Naive thymus-derived CD4-positive, alpha-beta T cell (primary cell): ENCODE data around the gene ATP1B3. TPM values are rescaled to one million over a fixed set of nuclear protein-coding genes. Genes with fewer than 3 reads are reported as not detected.

Experiments
- ATAC-seq: fragments of 150-1000 bp; cut with Tn5 transposase; 2 replicates; pipeline ENCODE4 v1.10.0; 2021; ENCODE audit warnings: mild to moderate bottlenecking, moderate library complexity
- CTCF ChIA-PET: fragments of 350-600 bp; sonication (Branson Sonifier 250); formaldehyde crosslinking; loops from one replicate; lab custom pipeline; 2021; ENCODE audit warnings: antibody characterized with exemption; lab: Charles Lee
- POLR2A ChIA-PET: fragments of 350-600 bp; sonication (Branson Sonifier 250); formaldehyde crosslinking; loops from one replicate; lab custom pipeline; 2021; ENCODE audit warnings: antibody characterized with exemption, inconsistent platforms; lab: Charles Lee
- DNase-seq, 9 donors: peaks; one replicate each; pipeline versions ENCODE4 v3.0.0 to v3.0.0-alpha.2; 2020 to 2022; ENCODE audit warnings: mixed read lengths in 1 of 9
- H3K27ac ChIP-seq: one replicate; pipeline ENCODE4 v1.7.0; 2013; ENCODE audit warnings: mild to moderate bottlenecking, low read depth, low read length, moderate library complexity
- H3K27me3 ChIP-seq, 2 donors: one replicate each; pipeline ENCODE4 v1.7.0; 2013; ENCODE audit warnings: low read length in 2 of 2, mild to moderate bottlenecking in 2 of 2, moderate library complexity in 2 of 2; ENCODE audit not compliant: control insufficient read depth in 2 of 2, insufficient read depth in 2 of 2
- H3K36me3 ChIP-seq, 3 experiments: 1 replicate in 2 of 3; 2 replicates in 1 of 3; pipeline ENCODE4 v1.7.0; 2013; ENCODE audit warnings: low read length in 3 of 3, mild to moderate bottlenecking in 3 of 3, moderate library complexity in 1 of 3; ENCODE audit not compliant: insufficient read depth in 3 of 3, control insufficient read depth in 2 of 3
- H3K4me1 ChIP-seq, 2 donors: one replicate each; pipeline ENCODE4 v1.7.0; 2013; ENCODE audit warnings: low read length in 2 of 2, mild to moderate bottlenecking in 2 of 2, moderate library complexity in 1 of 2; ENCODE audit not compliant: control insufficient read depth in 2 of 2, insufficient read depth in 2 of 2
- H3K4me3 ChIP-seq: 2 replicates; pipeline ENCODE4 v1.7.0; 2013; ENCODE audit warnings: mild to moderate bottlenecking, low read length
- H3K9me3 ChIP-seq, 3 experiments: 1 replicate in 2 of 3; 2 replicates in 1 of 3; pipeline ENCODE4 v1.7.0; 2013; ENCODE audit warnings: low read length in 3 of 3; ENCODE audit not compliant: control insufficient read depth in 2 of 3
- H3K27ac Mint-ChIP-seq, 9 donors: one replicate each; pipeline ENCODE4 v1.8.0; 2020 to 2022; ENCODE audit warnings: mixed read lengths in 9 of 9, mild to moderate bottlenecking in 8 of 9, moderate library complexity in 5 of 9, inconsistent platforms in 2 of 9
- H3K27me3 Mint-ChIP-seq, 5 donors: one replicate each; pipeline ENCODE4 v1.8.0; 2021 to 2022; ENCODE audit warnings: mixed read lengths in 5 of 5, mild to moderate bottlenecking in 1 of 5
- H3K36me3 Mint-ChIP-seq, 5 donors: one replicate each; pipeline ENCODE4 v1.8.0; 2020 to 2022; ENCODE audit warnings: mixed read lengths in 5 of 5, mild to moderate bottlenecking in 3 of 5, inconsistent platforms in 1 of 5
- H3K4me1 Mint-ChIP-seq, 7 donors: one replicate each; pipeline ENCODE4 v1.8.0; 2020 to 2022; ENCODE audit warnings: mixed read lengths in 7 of 7, mild to moderate bottlenecking in 3 of 7, inconsistent platforms in 1 of 7
- H3K4me3 Mint-ChIP-seq, 10 donors: one replicate each; pipeline ENCODE4 v1.8.0; 2020 to 2022; ENCODE audit warnings: mild to moderate bottlenecking in 10 of 10, mixed read lengths in 10 of 10, moderate library complexity in 6 of 10, inconsistent platforms in 2 of 10
- H3K9me3 Mint-ChIP-seq, 11 donors: one replicate each; pipeline ENCODE4 v1.8.0; 2020 to 2022; ENCODE audit warnings: mixed read lengths in 11 of 11, mild to moderate bottlenecking in 4 of 11, inconsistent platforms in 1 of 11, moderate library complexity in 1 of 11
- intact Hi-C, 2 donors: fragments of 100-400 bp; cut with micrococcal nuclease; formaldehyde crosslinking; loops; one replicate each; pipeline ENCODE4 v1.15.1; 2023
- polyA plus RNA-seq, 2 donors: library from polyadenylated mRNA; unstranded; fragments of 300-500 nt; fragmentation: Illumina TruSeq; gene quantifications; one replicate each; pipeline ENCODE4 v1.2.3, GENCODE V29; 2021
- total RNA-seq, 6 experiments: library from RNA in 5 of 6; stranded (reverse) in 5 of 6; gene quantifications; 1 replicate in 5 of 6; 2 replicates in 1 of 6; pipeline ENCODE4 v1.2.3 and lab custom pipeline; 2021 to 2026

The ATP1B3 gene
- total and polyA plus RNA-seq, 7 experiments from 2014 or later, result 24.2 to 104 (median 35.2) TPM

- peaks cover 0 to 31% (median 17%) of the 10 kb centered on the region in 5 donors for H3K36me3 Mint-ChIP-seq
- H3K27me3 Mint-ChIP-seq, result no peaks in the 10 kb centered on the region
- no peaks in the 10 kb centered on the region for H3K9me3 Mint-ChIP-seq
- Histone ChIP-seq H3K36me3 (peaks cover 0 to 12% (median 0%) of the 10 kb centered on the region in 3 experiments), H3K9me3 (no peaks in the 10 kb centered on the region), H3K4me1 (no peaks in the 10 kb centered on the region), H3K27ac (no peak overlapping the region), H3K27me3 (no peaks in the 10 kb centered on the region), H3K4me3 (no peak overlapping the region)
- ChIA-PET POLR2A (no interaction called here), CTCF (interaction anchor here (0.6 to 1.8 kb wide), 2 partner anchors 16 to 51 kb away, joined by 3 to 4 read pairs; no protein-coding TSS in a partner anchor)
- H3K27ac Mint-ChIP-seq, result peak overlapping the region in 2 of 9 donors; percentile 9 to 28
- intact Hi-C loops, result no loop called here
- DNase-seq (peak in 1 of 9 donors; percentile 15), ATAC-seq (peak; percentile 8)
- no peak overlapping the region for H3K4me3 Mint-ChIP-seq
- H3K4me1 Mint-ChIP-seq, result no peaks in the 10 kb centered on the region
Measured at GRCh38 chr3:141928631-141929270, 52.3 kb downstream of the ATP1B3 start.

- H3K27ac Mint-ChIP-seq, result peak overlapping the region in 1 of 9 donors; percentile 14
Measured at GRCh38 chr3:141929341-141929995, 53.0 kb downstream of the ATP1B3 start.

GRCh38 chr3:141930801-141931200, 54.4 kb downstream of the ATP1B3 start:
- no peaks in the 10 kb centered on the region for H3K9me3 ChIP-seq
- H3K27me3 ChIP-seq, result no peaks in the 10 kb centered on the region
- H3K27ac ChIP-seq, result no peak overlapping the region
- Mint-ChIP-seq H3K36me3 (peaks cover 0 to 17% (median 12%) of the 10 kb centered on the region in 5 donors), H3K4me3 (no peak overlapping the region), H3K9me3 (no peaks in the 10 kb centered on the region), H3K27me3 (no peaks in the 10 kb centered on the region), H3K4me1 (no peaks in the 10 kb centered on the region), H3K27ac (peak overlapping the region in 1 of 9 donors; percentile 65)
- ChIA-PET CTCF (no interaction called here), POLR2A (no interaction called here)
- intact Hi-C loops, result no loop called here
- ATAC-seq, result no peak
- H3K4me1 ChIP-seq, result no peaks in the 10 kb centered on the region
- H3K4me3 ChIP-seq, result no peak overlapping the region
- peak in 1 of 9 donors; percentile 18 for DNase-seq
- H3K36me3 ChIP-seq, result peaks cover 0 to 12% (median 0%) of the 10 kb centered on the region in 3 experiments

More at GRCh38 chr3:141929341-141929995, 53.0 kb downstream of the ATP1B3 start:
- peaks cover 0 to 28% (median 16%) of the 10 kb centered on the region in 5 donors for H3K36me3 Mint-ChIP-seq
- Histone ChIP-seq H3K27ac (no peak overlapping the region), H3K9me3 (no peaks in the 10 kb centered on the region), H3K36me3 (peaks cover 0 to 12% (median 0%) of the 10 kb centered on the region in 3 experiments), H3K27me3 (no peaks in the 10 kb centered on the region), H3K4me1 (no peaks in the 10 kb centered on the region), H3K4me3 (no peak overlapping the region)
- no peaks in the 10 kb centered on the region for H3K27me3 Mint-ChIP-seq
- H3K9me3 Mint-ChIP-seq, result no peaks in the 10 kb centered on the region
- ChIA-PET CTCF (no interaction called here), POLR2A (no interaction called here)
- ATAC-seq (no peak), DNase-seq (peak in 1 of 9 donors; percentile 14)
- intact Hi-C loops, result no loop called here
- H3K4me1 Mint-ChIP-seq, result no peaks in the 10 kb centered on the region
- no peak overlapping the region for H3K4me3 Mint-ChIP-seq

GRCh38 chr3:141933421-141934300, 57.2 kb downstream of the ATP1B3 start:
- H3K27ac ChIP-seq, result no peak overlapping the region
- intact Hi-C loops, result no loop called here
- H3K4me3 ChIP-seq, result no peak overlapping the region
- CTCF ChIA-PET, result no interaction called here
- Mint-ChIP-seq H3K27me3 (no peaks in the 10 kb centered on the region), H3K36me3 (peaks cover 0 to 2% (median 0%) of the 10 kb centered on the region in 5 donors), H3K27ac (peak overlapping the region in 2 of 9 donors; percentile 24 to 51), H3K9me3 (no peaks in the 10 kb centered on the region), H3K4me3 (no peak overlapping the region), H3K4me1 (peaks cover 0 to 2% (median 0%) of the 10 kb centered on the region in 7 donors)
- DNase-seq (no peak), ATAC-seq (no peak)
- no peaks in the 10 kb centered on the region for H3K4me1 ChIP-seq
- H3K27me3 ChIP-seq, result no peaks in the 10 kb centered on the region
- H3K36me3 ChIP-seq, result peaks cover 0 to 3% (median 0%) of the 10 kb centered on the region in 3 experiments
- POLR2A ChIA-PET, result no interaction called here
- H3K9me3 ChIP-seq, result no peaks in the 10 kb centered on the region

DNA sequence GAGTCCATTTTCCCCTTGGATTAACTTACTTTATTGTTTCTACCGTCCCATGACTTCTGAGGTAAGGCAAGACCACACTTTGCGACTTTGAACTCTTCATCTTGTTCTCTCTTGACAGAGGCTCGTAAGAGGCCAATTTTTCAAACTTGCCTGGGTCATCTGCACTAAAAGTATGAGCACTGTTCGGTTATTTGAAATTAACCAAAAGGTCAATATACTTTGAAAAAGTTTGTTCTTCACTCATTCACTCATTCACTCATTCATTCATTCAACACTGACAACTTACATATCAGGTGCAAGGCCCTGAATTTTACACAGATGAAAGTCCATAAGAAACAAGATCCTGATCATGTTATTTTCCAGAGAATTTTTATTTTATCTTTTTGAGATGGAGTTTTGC, 57.9 kb downstream of the ATP1B3 start:
- Histone ChIP-seq H3K27me3 (no peaks in the 10 kb centered on the region), H3K4me3 (no peak overlapping the region), H3K27ac (no peak overlapping the region), H3K4me1 (no peaks in the 10 kb centered on the region), H3K36me3 (no peaks in the 10 kb centered on the region), H3K9me3 (no peaks in the 10 kb centered on the region)
- Mint-ChIP-seq H3K4me1 (peaks cover 0 to 2% (median 0%) of the 10 kb centered on the region in 7 donors), H3K36me3 (no peaks in the 10 kb centered on the region), H3K27ac (peak overlapping the region in 1 of 9 donors; percentile 24), H3K27me3 (no peaks in the 10 kb centered on the region), H3K4me3 (no peak overlapping the region), H3K9me3 (no peaks in the 10 kb centered on the region)
- ChIA-PET CTCF (no interaction called here), POLR2A (no interaction called here)
- no peak for ATAC-seq
- no peak for DNase-seq
- intact Hi-C loops, result no loop called here

- Histone ChIP-seq H3K27ac (no peak overlapping the region), H3K27me3 (no peaks in the 10 kb centered on the region), H3K4me3 (no peak overlapping the region), H3K36me3 (no peaks in the 10 kb centered on the region), H3K9me3 (no peaks in the 10 kb centered on the region), H3K4me1 (no peaks in the 10 kb centered on the region)
- intact Hi-C loops, result no loop called here
- no peak overlapping the region for H3K4me3 Mint-ChIP-seq
- no peaks in the 10 kb centered on the region for H3K36me3 Mint-ChIP-seq
- DNase-seq (no peak), ATAC-seq (no peak)
- H3K27me3 Mint-ChIP-seq, result no peaks in the 10 kb centered on the region
- CTCF ChIA-PET, result no interaction called here
- no peak overlapping the region for H3K27ac Mint-ChIP-seq
- POLR2A ChIA-PET, result no interaction called here
- no peaks in the 10 kb centered on the region for H3K9me3 Mint-ChIP-seq
- H3K4me1 Mint-ChIP-seq, result peaks cover 0 to 9% (median 5%) of the 10 kb centered on the region in 7 donors
Measured at GRCh38 chr3:141938011-141938500, 61.6 kb downstream of the ATP1B3 start.
